NB4 (cell line): ENCODE measurements around the gene C2orf92.

Source experiments
- DNase-seq: peaks from one replicate; pipeline ENCODE4 v3.0.0; 2010; ENCODE audit warnings: low read depth
- H3K4me3 ChIP-seq: one replicate; pipeline ENCODE4 v1.5.1; 2011; ENCODE audit warnings: mild to moderate bottlenecking, low read depth, low read length, moderate library complexity
- CTCF ChIP-seq: IDR thresholded peaks from one replicate; pipeline ENCODE4 v1.5.1; 2012; ENCODE audit warnings: low read depth, low read length
- MAX ChIP-seq: IDR thresholded peaks from 2 replicates; pipeline ENCODE4 v1.6.1; 2011; ENCODE audit warnings: low read depth, low read length
- MYC ChIP-seq: IDR thresholded peaks from 2 replicates; pipeline ENCODE4 v1.6.1; 2011; ENCODE audit warnings: low read depth, low read length
- POLR2A ChIP-seq: IDR thresholded peaks from 2 replicates; pipeline ENCODE4 v1.6.1; 2011; ENCODE audit warnings: mild to moderate bottlenecking; ENCODE audit not compliant: insufficient read length; ENCODE audit errors: extremely low read depth

Gene C2orf92

GRCh38 chr2:97688062-97688827 lies 18.7 kb downstream of the C2orf92 start:
- no peak for DNase-seq
- H3K4me3 ChIP-seq: no peak overlapping the region

GRCh38 chr2:97691166-97691565 lies 21.7 kb downstream of the C2orf92 start:
- no peak overlapping the region for H3K4me3 ChIP-seq
- no peak for DNase-seq
- no peak for TF ChIP-seq MYC
- no peak for TF ChIP-seq POLR2A
- no peak for TF ChIP-seq CTCF

More at GRCh38 chr2:97688062-97688827, 18.7 kb downstream of the C2orf92 start:
- TF ChIP-seq POLR2A (no peak), CTCF (no peak), MAX (no peak), MYC (no peak)

GRCh38 chr2:97693476-97693875 lies 24.0 kb downstream of the C2orf92 start:
- TF ChIP-seq CTCF (no peak), POLR2A (no peak), MAX (no peak), MYC (no peak)
- no peak for DNase-seq

GRCh38 chr2:97695744-97696143 lies 26.2 kb downstream of the C2orf92 start:
- no peak for TF ChIP-seq MAX
- TF ChIP-seq POLR2A: no peak
- TF ChIP-seq CTCF: no peak
- no peak for TF ChIP-seq MYC
- no peak for DNase-seq
- no peak overlapping the region for H3K4me3 ChIP-seq

More at GRCh38 chr2:97693476-97693875, 24.0 kb downstream of the C2orf92 start:
- no peak overlapping the region for H3K4me3 ChIP-seq

- no peak overlapping the region for H3K4me3 ChIP-seq
- TF ChIP-seq MAX: 0 out of 2 replicates have a peak, but pooled peaks have one; percentile 25
- TF ChIP-seq POLR2A: no peak
- peak; percentile 92 for TF ChIP-seq CTCF
- peak; percentile 48; the same call in 1 of the 2 replicates for TF ChIP-seq MYC
- peak; percentile 89 for DNase-seq
These were observed 28.0 kb downstream of the C2orf92 start for GRCh38 chr2:97697252-97698235.
